SKM-1 treated with dmso at 0.1 percent for 144 hours (cell line): ENCODE measurements around the gene ACKR1.

ENCODE experiments used
- DNase-seq: peaks from one replicate; lab custom pipeline; 2025; ENCODE audit not compliant: unreplicated experiment; lab: John Stamatoyannopoulos, UW

The ACKR1 gene, protein sequence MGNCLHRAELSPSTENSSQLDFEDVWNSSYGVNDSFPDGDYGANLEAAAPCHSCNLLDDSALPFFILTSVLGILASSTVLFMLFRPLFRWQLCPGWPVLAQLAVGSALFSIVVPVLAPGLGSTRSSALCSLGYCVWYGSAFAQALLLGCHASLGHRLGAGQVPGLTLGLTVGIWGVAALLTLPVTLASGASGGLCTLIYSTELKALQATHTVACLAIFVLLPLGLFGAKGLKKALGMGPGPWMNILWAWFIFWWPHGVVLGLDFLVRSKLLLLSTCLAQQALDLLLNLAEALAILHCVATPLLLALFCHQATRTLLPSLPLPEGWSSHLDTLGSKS

DNA sequence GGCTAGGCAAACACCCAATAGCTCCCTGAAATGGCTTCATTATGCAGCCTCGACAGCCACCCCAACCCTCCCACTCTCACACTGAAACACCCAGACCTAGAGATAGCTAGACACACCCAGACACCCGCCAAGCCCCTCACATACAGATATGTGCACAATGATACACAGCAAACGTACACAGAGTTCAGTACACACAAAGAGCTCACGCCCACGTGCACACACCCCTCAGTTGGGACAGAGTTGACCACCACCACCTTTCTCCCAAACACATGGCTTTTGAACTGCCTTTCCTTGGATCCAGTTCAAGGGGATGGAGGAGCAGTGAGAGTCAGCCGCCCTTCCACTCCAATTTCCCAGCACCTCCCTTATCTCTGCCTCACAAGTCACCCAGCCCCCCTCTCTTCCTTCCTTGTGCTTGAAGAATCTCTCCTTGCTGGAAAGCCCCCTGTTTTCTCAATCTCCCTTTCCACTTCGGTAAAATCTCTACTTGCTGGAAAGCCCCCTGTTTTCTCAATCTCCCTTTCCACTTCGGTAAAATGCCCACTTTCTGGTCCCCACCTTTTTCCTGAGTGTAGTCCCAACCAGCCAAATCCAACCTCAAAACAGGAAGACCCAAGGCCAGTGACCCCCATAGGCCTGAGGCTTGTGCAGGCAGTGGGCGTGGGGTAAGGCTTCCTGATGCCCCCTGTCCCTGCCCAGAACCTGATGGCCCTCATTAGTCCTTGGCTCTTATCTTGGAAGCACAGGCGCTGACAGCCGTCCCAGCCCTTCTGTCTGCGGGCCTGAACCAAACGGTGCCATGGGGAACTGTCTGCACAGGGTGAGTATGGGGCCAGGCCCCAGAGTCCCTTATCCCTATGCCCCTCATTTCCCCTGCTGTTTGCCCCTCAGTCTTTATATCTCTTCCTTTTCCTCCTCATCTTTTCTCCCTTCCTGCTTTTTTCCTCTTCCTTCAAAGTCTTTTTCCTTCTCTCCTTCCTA is at the start of gene ACKR1:
Gene ACKR1 (plus strand): TSS at position 715 of the 981 bp plus-strand sequence. CDS start 85 bp downstream, at position 800.
- DNase-seq, result no peak

DNA sequence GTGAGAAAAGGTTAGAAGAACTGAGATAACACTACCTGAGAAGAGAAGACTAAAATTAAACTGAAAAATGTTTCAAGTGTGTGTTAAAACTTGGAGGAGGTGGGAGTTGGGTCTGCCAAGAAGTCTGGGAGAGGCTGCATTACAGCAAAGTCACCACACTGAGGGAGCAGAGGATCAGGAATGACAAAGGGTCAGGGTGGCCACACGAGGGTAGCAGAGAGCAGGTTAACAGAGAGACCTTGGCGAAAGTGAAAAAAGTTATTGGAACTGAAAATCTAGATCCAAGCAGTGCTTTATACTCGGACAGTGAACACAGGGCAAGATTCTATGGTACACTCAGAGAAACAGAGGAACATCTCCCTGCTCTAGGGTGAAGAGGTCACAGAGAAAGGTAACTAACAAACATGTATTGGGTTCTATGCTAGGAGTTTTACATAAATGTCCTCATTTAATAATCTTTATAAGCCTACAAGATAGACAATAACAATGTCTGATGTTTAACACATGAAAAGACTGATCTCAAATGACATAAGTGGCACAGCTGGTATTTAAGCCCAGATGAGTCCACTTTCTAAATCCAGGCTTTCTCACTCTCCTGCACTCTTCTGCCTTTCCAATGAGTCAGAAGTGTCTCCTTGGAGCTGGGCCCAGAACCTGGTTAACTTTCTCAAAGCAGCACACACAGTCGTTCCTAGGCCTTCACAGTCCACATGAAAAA is 43.5 kb upstream of the ACKR1 start:
- peak; percentile 88 for DNase-seq

DNA sequence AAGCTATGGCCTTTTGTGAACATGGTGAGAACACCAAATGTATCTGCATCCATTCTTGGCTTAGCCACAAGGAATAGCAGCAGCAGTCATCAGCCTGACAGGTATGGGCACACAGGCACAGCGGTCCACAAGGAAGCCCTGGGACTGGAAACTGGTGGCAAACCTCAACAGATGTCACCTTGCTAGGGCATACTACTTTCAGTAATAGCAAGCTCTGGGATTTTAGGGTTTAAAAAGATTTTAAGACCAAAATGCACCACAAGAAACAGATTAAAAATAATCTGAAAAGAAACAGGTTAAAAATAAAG is 43.0 kb upstream of the ACKR1 start:
- DNase-seq, result no peak

DNA sequence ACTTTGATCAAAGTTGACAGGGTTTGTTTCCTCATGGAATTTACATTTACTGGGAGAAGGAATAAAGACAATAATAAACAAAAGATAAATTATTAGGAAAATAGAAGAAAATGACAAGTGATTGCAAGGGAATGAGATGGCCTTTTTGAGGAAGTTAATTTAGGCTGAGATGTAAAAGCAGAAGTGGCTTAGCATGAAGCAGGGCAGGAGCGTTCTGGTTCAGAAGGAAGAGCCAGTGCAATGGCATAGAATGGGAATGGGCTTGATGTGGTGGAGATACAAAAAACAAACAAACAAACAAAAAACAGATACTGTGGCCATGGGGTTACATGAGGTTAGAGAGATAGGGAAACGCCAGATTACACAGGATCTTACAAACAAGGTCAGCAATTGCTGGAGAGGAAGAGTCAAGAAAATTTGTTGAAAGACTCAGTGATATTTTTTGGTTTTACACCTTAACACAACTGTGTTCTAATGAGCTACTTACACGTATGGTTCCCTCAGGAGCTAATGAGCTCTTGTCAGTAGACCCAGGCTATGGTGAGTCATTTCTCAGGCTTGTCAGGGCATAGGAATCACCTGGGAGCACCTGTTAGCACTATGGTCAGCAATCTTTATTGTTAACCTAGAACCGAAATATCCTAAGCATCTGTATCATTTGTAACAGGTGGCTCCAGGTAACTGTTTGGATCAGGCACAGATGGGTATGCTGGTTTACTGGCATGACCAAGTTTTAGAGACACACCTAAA is 42.0 kb upstream of the ACKR1 start:
- DNase-seq, result peak; percentile 80

DNA sequence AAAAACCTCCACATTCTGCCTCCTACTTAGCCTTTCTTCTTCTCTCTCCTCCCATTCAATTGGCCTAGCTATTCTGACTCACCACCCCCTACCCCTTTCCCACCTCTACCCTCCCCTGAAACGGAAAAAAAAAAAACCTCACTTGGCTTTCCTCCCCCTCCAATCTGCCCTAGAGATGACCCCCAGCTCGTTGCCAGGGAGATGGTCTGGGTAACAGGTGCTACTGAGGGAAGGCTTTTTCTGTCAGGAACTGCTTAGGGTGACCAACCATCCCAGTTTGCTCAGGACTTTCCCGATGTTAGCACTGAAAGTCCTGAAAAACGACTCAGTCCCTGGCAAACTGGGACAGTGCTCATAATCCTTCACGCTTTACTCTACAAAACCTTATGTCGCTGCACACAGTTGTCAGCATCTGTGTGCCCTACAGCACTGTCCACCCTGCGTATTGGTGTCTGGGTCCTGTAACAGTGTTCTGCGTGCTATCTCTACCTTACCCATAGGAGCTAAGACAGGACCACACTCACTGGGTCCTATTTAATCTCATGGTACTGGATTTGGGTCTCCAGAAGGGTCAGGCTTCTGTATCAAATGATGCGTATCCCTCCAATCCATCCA is 41.0 kb upstream of the ACKR1 start:
- DNase-seq, result no peak

DNA sequence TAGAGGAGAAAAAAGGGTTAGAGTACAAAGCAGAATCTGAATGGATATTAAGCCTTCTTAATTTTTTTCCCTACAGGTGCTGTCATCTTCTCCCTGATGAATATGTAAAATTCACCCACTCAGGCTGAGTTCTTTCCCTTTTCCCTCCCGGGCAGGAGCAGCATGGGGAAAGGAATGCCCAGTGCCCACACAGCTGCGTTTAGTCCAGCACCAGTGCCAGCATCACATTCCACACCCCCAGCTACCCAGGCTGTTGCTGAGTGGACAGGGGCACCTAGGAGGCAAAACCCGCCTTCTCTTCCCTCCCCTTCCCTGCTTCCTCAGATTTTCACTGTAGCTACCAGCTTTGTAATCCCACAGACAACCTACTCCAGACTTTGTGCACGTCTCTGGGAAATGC is 36.6 kb upstream of the ACKR1 start:
- no peak for DNase-seq

DNA sequence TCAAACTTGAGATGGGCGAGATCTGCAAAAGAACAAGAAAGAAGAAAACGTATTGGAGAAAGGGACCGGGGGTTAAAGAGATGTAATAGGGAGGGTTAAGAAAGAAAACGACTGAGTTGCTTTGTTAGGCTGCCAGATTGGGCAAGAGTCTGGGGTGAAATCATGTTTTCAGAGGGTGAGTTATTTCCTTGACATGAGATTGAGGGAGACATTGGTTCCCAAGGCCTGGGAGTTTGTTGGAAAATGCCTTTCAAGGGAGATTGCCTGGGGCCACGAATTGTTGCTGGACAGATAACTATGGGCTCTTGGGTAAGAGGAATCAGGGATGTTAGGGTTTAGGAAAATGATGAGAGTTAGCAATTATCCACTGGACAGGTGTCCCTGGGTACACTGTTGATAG is 34.0 kb upstream of the ACKR1 start:
- DNase-seq, result no peak

DNA sequence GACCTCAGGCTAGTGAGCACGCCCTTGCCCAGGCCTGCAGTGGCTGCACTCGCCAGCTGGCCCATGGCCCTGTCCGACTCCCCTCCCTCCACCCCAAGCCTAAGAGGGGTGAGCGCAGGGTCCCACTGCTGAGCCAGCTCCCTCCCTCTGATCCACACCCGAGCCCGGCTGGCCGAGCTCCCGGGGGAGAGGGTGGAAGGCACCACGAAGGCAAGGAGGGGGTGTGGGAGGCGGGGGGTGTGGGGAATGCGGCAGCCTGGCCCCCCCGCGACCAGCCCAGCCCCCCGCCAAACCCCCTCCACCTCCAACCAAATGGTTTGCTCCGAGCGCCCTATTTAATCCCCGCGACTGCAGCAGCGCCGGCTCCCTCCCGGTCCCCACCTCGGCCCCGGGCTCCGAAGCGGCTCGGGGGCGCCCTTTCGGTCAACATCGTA is 33.4 kb upstream of the ACKR1 start, which contains the start of gene CADM3:
Gene CADM3 (plus strand): TSS at position 362 of the 434 bp plus-strand sequence. CDS start 151 bp downstream, outside the sequence.
- no peak for DNase-seq

DNA sequence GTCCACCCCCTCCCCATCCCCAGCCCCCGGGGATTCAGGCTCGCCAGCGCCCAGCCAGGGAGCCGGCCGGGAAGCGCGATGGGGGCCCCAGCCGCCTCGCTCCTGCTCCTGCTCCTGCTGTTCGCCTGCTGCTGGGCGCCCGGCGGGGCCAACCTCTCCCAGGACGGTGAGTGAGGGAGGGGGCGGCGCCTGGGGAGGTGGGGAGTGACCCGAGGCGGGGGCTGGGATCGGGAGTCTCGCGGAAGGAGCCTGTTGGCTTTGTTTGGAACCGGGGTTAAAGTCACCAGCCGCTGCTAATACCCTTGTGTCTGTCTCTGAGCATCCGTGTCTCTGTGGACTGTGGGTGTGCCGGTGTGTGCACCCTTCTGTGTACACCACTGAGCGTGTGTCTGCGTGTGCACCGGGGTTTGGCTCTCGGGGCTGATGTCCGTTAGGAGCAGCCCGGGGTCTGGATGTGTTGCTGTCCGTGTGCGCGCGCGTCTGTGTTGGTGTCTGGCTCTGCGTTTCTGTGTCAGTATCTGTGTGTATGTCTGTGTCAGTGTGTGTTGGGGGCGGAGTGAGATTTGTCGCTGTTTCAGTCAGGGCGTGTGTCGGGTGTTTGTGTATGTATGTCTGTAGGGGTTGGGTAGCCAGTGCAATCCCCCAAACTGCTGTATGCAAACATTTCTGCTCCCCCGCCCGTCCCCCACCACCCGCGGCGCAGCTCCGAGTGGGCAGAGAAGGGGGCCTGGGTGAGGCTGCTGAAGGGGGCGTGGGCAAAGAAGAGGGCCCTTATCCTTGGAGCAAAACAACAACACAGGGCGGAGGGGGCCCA is 32.8 kb upstream of the ACKR1 start:
- DNase-seq, result no peak

DNA sequence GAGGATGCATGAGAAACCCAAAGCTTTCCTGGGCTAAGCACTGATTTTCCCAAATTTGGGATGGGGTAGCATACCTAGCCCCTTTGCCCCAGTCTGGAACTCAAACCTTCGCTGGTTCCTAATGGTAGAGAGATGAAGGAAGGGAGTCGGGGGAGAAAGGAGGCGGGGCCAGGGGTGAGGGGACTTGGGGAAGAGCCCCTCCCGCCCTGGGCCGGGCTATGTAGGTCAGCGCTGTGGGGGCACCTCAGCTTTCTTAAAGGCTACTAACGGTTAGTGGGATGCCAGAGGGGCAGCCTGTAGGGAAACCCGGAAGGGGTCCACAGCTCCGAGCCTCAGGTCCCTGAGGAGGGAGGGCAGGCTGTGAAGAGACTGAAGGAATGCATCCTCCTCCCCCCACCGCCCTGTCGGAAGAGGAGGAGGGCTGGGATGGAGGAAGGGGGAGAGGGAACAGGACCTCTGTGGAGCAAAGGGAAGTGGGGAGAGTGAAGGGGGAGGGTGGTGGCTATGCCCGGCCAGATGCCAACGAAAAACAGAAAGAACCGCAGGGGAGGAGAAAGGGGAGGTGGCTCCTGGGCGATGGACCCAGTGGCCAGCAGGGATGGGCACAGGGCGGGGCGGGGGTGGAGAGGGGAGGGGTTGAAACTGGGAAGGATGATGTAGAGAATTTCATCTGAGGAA is 31.9 kb upstream of the ACKR1 start:
- no peak for DNase-seq

DNA sequence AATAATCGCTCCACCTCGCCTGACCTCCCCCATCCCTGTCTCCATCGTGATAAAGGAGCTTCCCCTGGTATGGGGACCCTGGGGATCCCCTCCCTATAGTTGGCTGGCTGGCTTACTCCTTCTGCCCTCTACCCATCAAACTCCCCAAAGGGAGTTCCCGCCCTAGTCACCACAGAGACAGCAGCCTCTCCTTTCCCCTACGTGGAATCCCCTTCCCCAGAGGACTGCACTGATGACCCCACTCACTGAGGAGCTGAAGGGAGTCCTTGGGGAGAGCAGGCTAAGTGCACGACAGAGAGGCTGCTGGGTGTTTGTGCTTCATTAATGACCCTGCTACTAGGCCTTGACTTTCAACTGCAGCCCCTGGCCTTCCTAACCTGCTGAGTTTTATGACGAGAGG is 31.4 kb upstream of the ACKR1 start:
- DNase-seq, result no peak

DNA sequence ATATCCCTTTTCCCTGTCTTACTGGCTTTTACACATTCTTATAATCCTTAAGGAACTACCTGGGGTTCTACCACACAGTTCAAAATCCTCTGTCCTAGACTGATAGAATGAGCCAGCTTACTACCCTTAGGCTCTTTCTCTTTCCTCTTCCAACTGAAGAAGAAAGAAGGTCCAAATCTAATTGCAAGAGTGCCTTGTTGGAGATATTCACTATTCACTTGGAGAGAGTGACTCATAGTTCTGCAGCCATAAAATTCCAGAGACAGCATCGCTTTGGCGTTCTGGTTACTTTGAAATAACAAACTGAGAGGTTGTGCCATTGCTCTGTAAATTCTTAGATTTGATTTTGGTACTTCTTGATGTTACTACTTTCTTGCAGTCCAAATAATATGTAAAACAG is 29.1 kb upstream of the ACKR1 start:
- no peak for DNase-seq

DNA sequence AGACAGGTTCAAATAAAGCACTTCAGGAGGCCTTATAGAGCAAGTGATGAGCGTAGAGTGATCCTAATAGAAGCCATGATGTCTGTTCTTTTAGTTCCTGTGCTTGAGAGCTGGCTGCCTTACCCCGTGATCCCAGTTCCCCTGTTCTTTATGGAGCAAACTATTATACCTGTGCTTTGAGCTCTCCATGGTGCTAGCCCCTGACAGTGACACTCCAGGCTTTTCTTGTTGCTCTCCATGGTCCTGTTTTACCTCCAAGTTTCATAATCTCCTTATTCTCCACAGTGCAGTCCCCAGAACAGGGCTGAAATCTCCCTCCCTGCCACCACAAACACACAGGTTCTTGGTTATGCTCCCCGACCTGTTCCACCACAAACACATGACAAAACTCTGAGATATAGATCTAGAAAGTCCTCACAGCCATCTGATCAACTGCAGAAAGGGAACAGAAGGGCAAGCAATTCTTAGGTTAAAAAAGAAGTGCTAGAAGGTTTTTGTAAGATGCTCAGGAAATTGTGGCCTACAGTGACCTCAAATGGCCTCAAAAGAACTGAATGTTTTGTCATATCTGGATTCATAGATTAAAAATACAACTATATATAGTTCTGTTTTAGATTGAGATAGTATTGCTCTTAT is 27.3 kb upstream of the ACKR1 start:
- DNase-seq, result peak; percentile 20

DNA sequence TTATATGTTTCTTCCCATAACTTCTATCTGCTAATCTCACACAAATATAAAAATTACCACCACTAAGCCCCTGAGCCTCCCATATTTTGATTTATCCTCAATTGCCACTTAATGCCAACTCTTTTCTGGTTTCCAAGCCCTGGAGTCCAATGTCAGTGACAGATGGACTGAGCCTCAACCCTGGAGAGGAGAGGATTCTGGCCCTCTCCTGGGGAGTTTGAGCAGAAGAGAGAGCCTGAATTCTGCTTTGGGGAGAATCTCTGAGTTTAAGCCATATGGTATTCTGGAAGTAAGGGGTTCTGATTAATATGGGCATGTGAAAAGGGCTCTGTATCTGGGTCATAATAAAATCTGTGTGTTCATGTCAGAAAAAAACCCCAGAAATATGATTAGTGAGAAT is 24.8 kb upstream of the ACKR1 start:
- DNase-seq, result no peak

DNA sequence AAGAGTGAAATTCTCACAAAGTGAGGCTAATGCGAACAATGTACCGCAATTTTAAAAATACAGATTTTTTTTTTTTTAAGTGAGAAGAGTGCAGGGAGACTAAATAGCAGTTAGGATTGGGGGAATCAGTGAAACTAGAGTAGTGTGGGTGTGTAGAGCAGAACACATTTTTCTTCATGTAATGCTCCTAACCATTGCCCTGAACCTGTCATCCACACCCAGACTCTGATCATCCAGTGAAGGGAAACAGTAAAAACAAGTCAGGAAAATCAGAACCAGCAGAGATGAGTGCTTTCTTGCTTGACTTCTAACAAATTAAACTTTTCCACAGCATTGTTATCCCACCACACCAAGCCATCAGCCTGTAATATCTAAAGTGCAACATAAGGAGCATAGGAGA is 24.2 kb upstream of the ACKR1 start:
- DNase-seq, result no peak

DNA sequence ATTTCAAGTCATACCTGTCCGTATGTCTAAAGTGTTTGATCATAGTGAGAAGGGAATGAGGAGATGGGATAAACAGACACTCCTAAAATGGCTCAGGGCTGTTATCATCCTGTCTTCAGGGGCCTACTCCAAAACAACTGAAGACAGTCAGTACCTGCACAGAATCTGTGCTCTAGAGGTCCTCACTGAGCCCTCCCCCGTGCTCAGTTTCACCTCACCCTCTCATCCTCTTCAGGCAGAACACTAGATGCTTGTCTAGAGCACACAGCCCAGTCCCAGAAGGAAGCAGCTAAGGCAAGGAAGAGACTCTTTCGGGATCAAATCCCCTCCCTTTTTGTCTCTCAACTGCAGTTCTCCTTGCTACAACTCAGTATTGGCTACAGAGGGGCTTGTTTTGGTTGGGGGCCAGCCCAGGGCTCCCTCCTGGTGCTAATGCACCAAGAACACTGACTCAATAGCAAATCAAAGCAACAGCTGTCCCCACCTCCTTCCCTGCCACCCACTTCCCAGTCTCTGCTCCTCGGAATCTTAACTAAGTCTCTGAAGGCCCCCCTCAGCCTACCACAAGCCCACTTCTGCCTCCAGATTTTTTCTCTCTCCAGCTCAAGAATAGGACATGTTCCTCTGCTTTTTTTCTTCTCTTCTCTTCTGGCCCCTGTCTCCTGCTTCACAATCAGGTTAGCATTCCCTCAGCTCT is 23.2 kb upstream of the ACKR1 start:
- DNase-seq, result no peak

DNA sequence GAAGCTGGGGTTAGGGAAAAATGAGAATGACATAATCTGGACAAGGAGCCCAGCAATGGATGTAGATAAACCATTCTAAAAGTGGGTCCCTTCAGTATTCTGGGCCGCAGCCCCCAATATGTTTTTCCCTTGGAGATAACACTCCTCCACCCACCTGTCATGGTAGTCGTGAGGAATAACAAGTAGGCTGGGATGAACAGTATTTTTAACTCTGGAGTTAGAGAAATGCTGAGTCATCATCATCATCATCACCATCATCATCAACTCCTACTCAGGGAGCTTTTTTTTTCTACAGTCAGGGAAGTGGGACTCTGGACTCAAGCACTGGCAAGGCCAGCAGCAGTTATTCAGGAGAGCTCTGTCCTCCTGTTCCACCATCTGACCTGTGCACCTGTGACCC is 20.5 kb upstream of the ACKR1 start:
- DNase-seq, result no peak

DNA sequence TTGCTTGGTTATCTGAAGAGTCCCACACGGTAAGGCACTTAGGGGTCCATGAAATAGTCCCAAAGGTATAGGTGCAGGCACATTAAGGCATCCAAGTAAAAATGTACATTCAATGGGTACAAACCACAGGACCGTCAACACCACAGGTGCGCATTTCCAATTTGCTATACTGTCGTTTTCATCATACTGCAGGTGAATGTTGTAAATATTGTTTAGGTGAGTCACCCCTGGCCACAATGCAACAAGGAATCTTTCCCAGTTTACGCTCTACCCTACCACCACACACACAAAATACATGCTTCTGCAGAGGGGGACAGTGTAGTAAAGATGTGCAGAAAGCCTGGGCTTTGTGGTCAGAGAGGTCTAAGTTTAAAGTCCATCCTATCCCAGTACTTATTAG is 19.6 kb upstream of the ACKR1 start:
- DNase-seq, result no peak
